Measurements from ENCODE around the gene DNAJC6. TPM values are rescaled to one million over a fixed set of nuclear protein-coding genes. Genes with fewer than 3 reads are reported as not detected.

The DNAJC6 gene
- total RNA-seq, 6 donors from 2014 or later: 3.5 to 5.9 (median 5.2) TPM

DNA sequence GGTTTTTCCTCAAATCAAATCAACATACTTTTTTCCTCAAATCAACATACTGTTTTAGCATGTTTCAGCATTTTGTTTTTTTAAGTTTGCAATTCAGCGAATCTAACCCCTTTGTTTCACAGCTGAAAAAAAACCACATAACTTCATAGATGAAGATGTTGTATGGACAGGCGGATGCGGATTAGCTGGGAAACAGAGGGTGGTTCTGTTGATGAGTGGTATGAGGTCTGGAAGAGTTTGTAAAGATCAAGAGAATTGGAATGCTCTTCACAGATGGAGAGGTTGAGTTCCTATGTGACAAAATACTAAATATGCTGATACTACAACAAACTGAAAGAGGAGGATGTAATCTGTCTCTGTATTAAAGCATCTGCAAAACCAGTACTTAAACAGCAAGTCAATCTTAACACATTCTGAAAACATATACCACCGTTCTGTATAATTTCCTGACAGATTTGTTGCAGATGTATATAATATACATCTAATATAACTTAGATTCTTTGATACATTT is 100.5 kb downstream of the DNAJC6 start:
- ATAC-seq (ENCODE audit: low FRiP score in 2 of 2) (no peak), DNase-seq (no peak)
- H3K36me3 ChIP-seq: no peaks in the 10 kb centered on the region
- WGBS, 2 donors: 95% methylated on average over 4 of the region's 4 CpGs
- no peaks in the 10 kb centered on the region for H3K9me3 ChIP-seq
- H3K27ac ChIP-seq: no peak overlapping the region
- TF ChIP-seq, protein P1, sequence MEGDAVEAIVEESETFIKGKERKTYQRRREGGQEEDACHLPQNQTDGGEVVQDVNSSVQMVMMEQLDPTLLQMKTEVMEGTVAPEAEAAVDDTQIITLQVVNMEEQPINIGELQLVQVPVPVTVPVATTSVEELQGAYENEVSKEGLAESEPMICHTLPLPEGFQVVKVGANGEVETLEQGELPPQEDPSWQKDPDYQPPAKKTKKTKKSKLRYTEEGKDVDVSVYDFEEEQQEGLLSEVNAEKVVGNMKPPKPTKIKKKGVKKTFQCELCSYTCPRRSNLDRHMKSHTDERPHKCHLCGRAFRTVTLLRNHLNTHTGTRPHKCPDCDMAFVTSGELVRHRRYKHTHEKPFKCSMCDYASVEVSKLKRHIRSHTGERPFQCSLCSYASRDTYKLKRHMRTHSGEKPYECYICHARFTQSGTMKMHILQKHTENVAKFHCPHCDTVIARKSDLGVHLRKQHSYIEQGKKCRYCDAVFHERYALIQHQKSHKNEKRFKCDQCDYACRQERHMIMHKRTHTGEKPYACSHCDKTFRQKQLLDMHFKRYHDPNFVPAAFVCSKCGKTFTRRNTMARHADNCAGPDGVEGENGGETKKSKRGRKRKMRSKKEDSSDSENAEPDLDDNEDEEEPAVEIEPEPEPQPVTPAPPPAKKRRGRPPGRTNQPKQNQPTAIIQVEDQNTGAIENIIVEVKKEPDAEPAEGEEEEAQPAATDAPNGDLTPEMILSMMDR (IDR thresholded peaks at IDR 0.05): no peak
- TF ChIP-seq POLR2A (IDR thresholded peaks at IDR 0.05): no peak
- no peak for TF ChIP-seq EP300 (IDR thresholded peaks at IDR 0.05)
- no peak for TF ChIP-seq POLR2AphosphoS5 (IDR thresholded peaks at IDR 0.05)
- no peaks in the 10 kb centered on the region for H3K27me3 ChIP-seq
- no peaks in the 10 kb centered on the region for H3K4me1 ChIP-seq
- no peak overlapping the region for H3K4me3 ChIP-seq

DNA sequence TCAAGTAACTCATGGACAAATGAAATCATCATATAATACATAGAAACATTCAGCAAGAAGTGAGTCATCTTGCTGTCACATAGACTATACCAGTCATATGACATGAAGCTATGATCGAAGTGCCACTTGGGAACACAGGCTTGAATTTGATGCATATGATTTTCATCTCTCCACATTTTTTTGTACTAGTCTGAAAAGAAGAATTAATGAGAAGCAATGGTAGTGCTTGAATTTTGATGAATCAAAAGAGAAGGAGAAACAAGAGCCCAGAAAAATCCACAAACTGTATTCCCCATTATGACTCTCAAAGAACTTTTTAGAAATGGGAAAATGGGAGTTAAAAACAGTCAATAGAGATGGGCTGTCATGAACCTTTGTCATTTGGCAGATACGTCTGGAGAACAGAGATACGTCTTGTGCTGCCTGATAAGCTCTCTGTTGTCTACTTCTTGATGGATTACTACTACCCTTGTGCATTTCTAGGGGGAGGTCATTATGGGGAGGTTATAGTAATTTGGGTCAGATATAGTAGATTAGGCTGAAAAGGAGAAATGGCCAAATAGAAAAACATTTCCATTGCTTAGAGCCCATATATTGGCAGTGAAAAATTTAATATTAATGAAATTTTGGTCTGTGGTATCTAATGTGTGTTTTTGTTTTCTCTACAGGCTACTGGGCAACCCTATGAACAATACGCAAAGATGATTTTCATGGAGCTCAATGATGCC is 103.1 kb downstream of the DNAJC6 start:
- Histone ChIP-seq H3K4me1 (no peaks in the 10 kb centered on the region), H3K9me3 (no peaks in the 10 kb centered on the region), H3K27ac (no peak overlapping the region), H3K4me3 (no peak overlapping the region), H3K27me3 (no peaks in the 10 kb centered on the region), H3K36me3 (no peaks in the 10 kb centered on the region)
- WGBS, 2 donors: 93 to 96% methylated on average over 4 of the region's 4 CpGs
- ATAC-seq (ENCODE audit: low FRiP score in 2 of 2) (no peak), DNase-seq (no peak)
- no peak for TF ChIP-seq POLR2A (IDR thresholded peaks at IDR 0.05)
- no peak for TF ChIP-seq POLR2AphosphoS5 (IDR thresholded peaks at IDR 0.05)
- TF ChIP-seq EP300 (IDR thresholded peaks at IDR 0.05): no peak
- TF ChIP-seq, protein P1 (IDR thresholded peaks at IDR 0.05): no peak

DNA sequence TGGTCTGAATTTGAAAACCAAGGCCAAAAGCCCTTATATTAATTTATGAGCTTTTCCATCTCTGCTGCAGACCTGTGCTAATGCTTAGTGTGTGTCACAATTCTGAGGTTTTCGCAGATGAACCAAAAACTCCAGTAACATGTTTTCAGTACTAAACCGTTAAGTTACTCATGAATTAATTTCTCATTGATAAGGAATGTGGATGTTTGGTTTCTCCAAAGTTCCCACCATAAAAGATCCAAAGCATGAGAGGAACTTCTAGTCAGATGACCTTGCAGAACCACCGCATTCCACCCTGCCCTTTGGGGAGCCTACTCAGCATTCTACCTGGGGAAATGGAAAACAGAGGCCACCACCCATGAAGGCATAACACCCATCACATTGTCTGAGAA is 103.6 kb downstream of the DNAJC6 start:
- TF ChIP-seq POLR2AphosphoS5 (IDR thresholded peaks at IDR 0.05) (no peak), POLR2A (IDR thresholded peaks at IDR 0.05) (no peak), EP300 (IDR thresholded peaks at IDR 0.05) (no peak)
- TF ChIP-seq, protein P1 (IDR thresholded peaks at IDR 0.05): no peak
- ATAC-seq (ENCODE audit: low FRiP score in 2 of 2) (no peak), DNase-seq (no peak)
- H3K27ac ChIP-seq: no peak overlapping the region
- no peak overlapping the region for H3K4me3 ChIP-seq
- H3K36me3 ChIP-seq: no peaks in the 10 kb centered on the region
- H3K4me1 ChIP-seq: no peaks in the 10 kb centered on the region
- H3K9me3 ChIP-seq: no peaks in the 10 kb centered on the region
- H3K27me3 ChIP-seq: no peaks in the 10 kb centered on the region
- 94% methylated on average over 3 of the region's 3 CpGs for WGBS, 2 donors

DNA sequence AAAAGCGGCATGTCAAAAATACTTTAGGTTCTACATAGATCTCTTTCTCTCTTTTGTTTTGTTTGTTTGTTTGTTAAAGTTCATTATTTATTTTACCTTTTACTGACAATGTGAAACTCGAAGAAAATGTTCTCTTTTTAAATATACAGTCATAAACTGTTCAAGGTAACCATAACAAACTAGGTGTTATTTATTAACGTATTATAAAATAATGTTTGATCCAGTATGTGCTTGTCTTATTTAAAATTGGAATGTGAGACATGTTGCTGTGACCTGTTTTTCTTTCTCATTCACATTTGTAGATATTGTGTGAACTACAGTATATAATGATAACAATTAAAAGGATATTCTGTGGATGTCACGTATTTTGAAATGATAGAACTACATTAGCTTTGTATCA is 105.2 kb downstream of the DNAJC6 start:
- Histone ChIP-seq H3K27ac (no peak overlapping the region), H3K9me3 (no peaks in the 10 kb centered on the region), H3K27me3 (no peaks in the 10 kb centered on the region), H3K4me1 (peaks cover 0 to 6% (median 4%) of the 10 kb centered on the region in 4 donors), H3K36me3 (no peaks in the 10 kb centered on the region), H3K4me3 (no peak overlapping the region)
- DNase-seq: no peak
- no peak for ATAC-seq (ENCODE audit: low FRiP score in 2 of 2)
- 83 to 86% methylated on average over 4 of the region's 4 CpGs for whole genome bisulfite sequencing, 2 donors
- TF ChIP-seq POLR2AphosphoS5 (IDR thresholded peaks at IDR 0.05) (no peak), EP300 (IDR thresholded peaks at IDR 0.05) (no peak), POLR2A (IDR thresholded peaks at IDR 0.05) (no peak)

DNA sequence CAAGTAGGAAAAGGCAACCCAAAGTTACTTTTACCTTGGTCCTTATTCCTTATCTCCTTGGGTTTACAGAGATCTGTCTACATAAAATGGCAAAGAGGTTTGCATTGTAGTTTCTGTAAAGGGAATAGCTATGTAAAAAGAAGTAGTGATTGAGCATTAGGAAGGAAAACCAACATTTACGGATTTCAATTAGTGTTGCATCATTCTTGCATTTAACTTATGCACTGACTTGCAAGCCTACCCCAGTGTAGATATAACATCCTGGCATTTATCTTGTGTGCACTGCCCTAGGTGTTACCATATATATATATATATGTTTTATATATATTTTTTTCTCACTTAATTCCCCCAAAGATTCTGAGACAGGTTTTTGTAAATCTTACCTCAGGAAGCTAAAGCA is 107.4 kb downstream of the DNAJC6 start:
- DNase-seq: no peak
- ATAC-seq (ENCODE audit: low FRiP score in 2 of 2): no peak
- Histone ChIP-seq H3K4me1 (peaks cover 2 to 13% (median 6%) of the 10 kb centered on the region in 4 donors), H3K27me3 (no peaks in the 10 kb centered on the region), H3K9me3 (no peaks in the 10 kb centered on the region), H3K36me3 (no peaks in the 10 kb centered on the region), H3K4me3 (no peak overlapping the region), H3K27ac (no peak overlapping the region)
- TF ChIP-seq, protein P1 (IDR thresholded peaks at IDR 0.05): no peak
- TF ChIP-seq EP300 (IDR thresholded peaks at IDR 0.05): no peak
- TF ChIP-seq POLR2AphosphoS5 (IDR thresholded peaks at IDR 0.05): no peak
- TF ChIP-seq POLR2A (IDR thresholded peaks at IDR 0.05): no peak
- 73 to 86% methylated on average over 1 of the region's 1 CpG for WGBS, 2 donors
